Keratinocyte (primary cell): Measurements from ENCODE around the gene NDUFAF5. TPM values are rescaled to one million over a fixed set of nuclear protein-coding genes. Genes with fewer than 3 reads are reported as not detected.

Source experiments
- DNase-seq: peaks from one replicate; pipeline ENCODE4 v3.0.0-alpha.2; 2011; ENCODE audit warnings: low read depth, missing footprints, low spot score
- FAIRE-seq: peaks from 2 replicates; lab custom pipeline; 2011; peaks lifted over from hg19 to GRCh38; lab: Jason Lieb, UNC
- H2AFZ ChIP-seq: 2 replicates; pipeline ENCODE4 v1.6.0; 2012; ENCODE audit warnings: low read length, control low read depth, inconsistent platforms; ENCODE audit not compliant: control insufficient read depth
- H3K27ac ChIP-seq: 2 replicates; pipeline ENCODE4 v1.5.1; 2011; ENCODE audit warnings: low read length; ENCODE audit not compliant: control insufficient read depth, insufficient read depth
- H3K27me3 ChIP-seq: 3 replicates; pipeline ENCODE4 v1.6.0; 2011; ENCODE audit warnings: low read length; ENCODE audit not compliant: control insufficient read depth, insufficient read depth; ENCODE audit errors: extremely low read depth
- H3K36me3 ChIP-seq, 2 experiments: 2 replicates in 1 of 2; 3 replicates in 1 of 2; pipeline ENCODE4 v1.5.1; 2011; ENCODE audit warnings: low read length in 2 of 2, mild to moderate bottlenecking in 1 of 2; ENCODE audit not compliant: control insufficient read depth in 2 of 2, insufficient read depth in 2 of 2; ENCODE audit errors: extremely low read depth in 1 of 2
- H3K4me1 ChIP-seq: 3 replicates; pipeline ENCODE4 v1.5.1; 2011; ENCODE audit warnings: low read length; ENCODE audit not compliant: control insufficient read depth, insufficient read depth; ENCODE audit errors: extremely low read depth
- H3K4me2 ChIP-seq: 3 replicates; pipeline ENCODE4 v1.6.0; 2011; ENCODE audit warnings: low read depth, low read length; ENCODE audit not compliant: control insufficient read depth, insufficient read depth; ENCODE audit errors: extremely low read depth
- H3K4me3 ChIP-seq, 3 experiments: fragments of 200-600 bp in 1 of 3; sonication (generic) in 1 of 3; 2 replicates in 2 of 3; 3 replicates in 1 of 3; pipeline ENCODE4 v1.5.1; 2011 to 2016; ENCODE audit warnings: low read length in 3 of 3, mild to moderate bottlenecking in 3 of 3, control low read depth in 2 of 3, inconsistent platforms in 1 of 3, low read depth in 1 of 3, mixed read lengths in 1 of 3, mixed run types in 1 of 3, moderate library complexity in 1 of 3; ENCODE audit not compliant: control insufficient read depth in 2 of 3, insufficient read depth in 2 of 3; ENCODE audit errors: extremely low read depth in 1 of 3
- H3K79me2 ChIP-seq: 2 replicates; pipeline ENCODE4 v1.6.0; 2012; ENCODE audit warnings: low read length; ENCODE audit not compliant: control insufficient read depth, insufficient read depth
- H3K9ac ChIP-seq: 3 replicates; pipeline ENCODE4 v1.6.0; 2011; ENCODE audit warnings: low read length; ENCODE audit not compliant: control insufficient read depth, insufficient read depth; ENCODE audit errors: extremely low read depth
- H3K9me1 ChIP-seq: 3 replicates; pipeline ENCODE4 v1.6.0; 2011; ENCODE audit warnings: low read length; ENCODE audit not compliant: control insufficient read depth, insufficient read depth; ENCODE audit errors: extremely low read depth
- H3K9me3 ChIP-seq: 2 replicates; pipeline ENCODE4 v1.5.1; 2012; ENCODE audit warnings: low read depth, low read length; ENCODE audit not compliant: control insufficient read depth
- H4K20me1 ChIP-seq: 3 replicates; pipeline ENCODE4 v1.6.0; 2011; ENCODE audit warnings: low read length; ENCODE audit not compliant: control insufficient read depth, insufficient read depth; ENCODE audit errors: extremely low read depth
- EZH2 ChIP-seq: IDR thresholded peaks from one replicate; pipeline ENCODE4 v1.6.1; 2012; ENCODE audit warnings: inconsistent platforms, mild to moderate bottlenecking, low read length, moderate library complexity
- dilution Hi-C: fragments of 300-500 bp; cut with MboI; formaldehyde crosslinking; loops from one replicate; pipeline ENCODE4 v1.7.0; 2020; ENCODE audit warnings: low sequenced_read_pairs; ENCODE audit not compliant: extremely low pct_ligation_motif_present
- polyA plus RNA-seq, 5 experiments: library from polyadenylated mRNA; depleted of rRNA in 3 of 5; stranded (reverse) in 3 of 5; stranded (forward) in 1 of 5; unstranded in 1 of 5; fragments of >200 nt; gene quantifications; 1 replicate in 1 of 5; 2 replicates in 3 of 5; 3 replicates in 1 of 5; pipeline versions ENCODE4 v1.2.1 to v1.2.3, GENCODE V29; 2011 to 2012; ENCODE audit warnings: missing spikeins in 2 of 5, low read depth in 1 of 5, low replicate concordance in 1 of 5
- TF ChIP-seq, protein P1 (sequence below), 3 experiments: IDR thresholded peaks in 1 of 3; conservative IDR thresholded peaks in 1 of 3; optimal IDR thresholded peaks in 1 of 3; 2 replicates in 2 of 3; 3 replicates in 1 of 3; pipeline versions ENCODE3 to v1.5.1; 2011; ENCODE audit warnings: low read length in 3 of 3, mild to moderate bottlenecking in 3 of 3, moderate library complexity in 2 of 3, control low read depth in 1 of 3, inconsistent platforms in 1 of 3; ENCODE audit not compliant: insufficient read depth in 2 of 3; ENCODE audit errors: extremely low read depth in 1 of 3

Gene NDUFAF5
- polyA plus RNA-seq, 1 donor (not counting 4 experiments of a cell fraction or from before 2014, with no cell fraction given) = 26.4 TPM

DNA sequence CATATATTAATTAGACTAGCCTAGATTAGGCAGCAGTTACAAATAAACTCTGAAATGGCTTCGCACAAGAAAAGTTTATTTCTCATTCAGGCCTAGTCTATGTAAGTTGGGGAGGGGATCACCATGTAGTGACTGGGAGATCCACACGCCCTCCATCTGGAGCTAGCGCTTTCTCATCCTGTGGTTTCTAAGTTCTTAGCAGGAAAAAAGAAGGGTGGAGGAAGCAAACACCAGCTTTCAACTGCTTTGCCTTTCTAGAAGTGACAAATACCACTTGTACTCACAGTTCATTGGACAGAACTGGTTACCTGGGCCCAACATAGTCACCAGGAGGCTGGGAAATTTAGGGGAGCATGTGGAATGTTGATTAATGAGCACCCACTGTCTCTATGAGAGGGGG is 46.6 kb downstream of the NDUFAF5 start:
- Histone ChIP-seq H3K9me3 (no peaks in the 10 kb centered on the region), H3K79me2 (no peaks in the 10 kb centered on the region), H3K4me1 (no peaks in the 10 kb centered on the region), H2AFZ (no peak overlapping the region), H3K27me3 (no peaks in the 10 kb centered on the region), H3K4me3 (no peak overlapping the region), H3K4me2 (no peak overlapping the region), H3K9me1 (no peaks in the 10 kb centered on the region), H3K36me3 (no peaks in the 10 kb centered on the region), H4K20me1 (no peaks in the 10 kb centered on the region), H3K27ac (no peak overlapping the region), H3K9ac (no peak overlapping the region)
- no peak for TF ChIP-seq EZH2
- TF ChIP-seq, protein P1, sequence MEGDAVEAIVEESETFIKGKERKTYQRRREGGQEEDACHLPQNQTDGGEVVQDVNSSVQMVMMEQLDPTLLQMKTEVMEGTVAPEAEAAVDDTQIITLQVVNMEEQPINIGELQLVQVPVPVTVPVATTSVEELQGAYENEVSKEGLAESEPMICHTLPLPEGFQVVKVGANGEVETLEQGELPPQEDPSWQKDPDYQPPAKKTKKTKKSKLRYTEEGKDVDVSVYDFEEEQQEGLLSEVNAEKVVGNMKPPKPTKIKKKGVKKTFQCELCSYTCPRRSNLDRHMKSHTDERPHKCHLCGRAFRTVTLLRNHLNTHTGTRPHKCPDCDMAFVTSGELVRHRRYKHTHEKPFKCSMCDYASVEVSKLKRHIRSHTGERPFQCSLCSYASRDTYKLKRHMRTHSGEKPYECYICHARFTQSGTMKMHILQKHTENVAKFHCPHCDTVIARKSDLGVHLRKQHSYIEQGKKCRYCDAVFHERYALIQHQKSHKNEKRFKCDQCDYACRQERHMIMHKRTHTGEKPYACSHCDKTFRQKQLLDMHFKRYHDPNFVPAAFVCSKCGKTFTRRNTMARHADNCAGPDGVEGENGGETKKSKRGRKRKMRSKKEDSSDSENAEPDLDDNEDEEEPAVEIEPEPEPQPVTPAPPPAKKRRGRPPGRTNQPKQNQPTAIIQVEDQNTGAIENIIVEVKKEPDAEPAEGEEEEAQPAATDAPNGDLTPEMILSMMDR (optimal IDR thresholded peaks at IDR 0.05 in 1 of 3, IDR thresholded peaks at IDR 0.05 in 1 of 3, conservative IDR thresholded peaks at IDR 0.05 in 1 of 3; ENCODE audit: extremely low read depth in 1 of 3, insufficient read depth in 2 of 3, low read length in 3 of 3) = no peak
- dilution Hi-C loops = no loop called here
- DNase-seq = no peak
- FAIRE-seq = no peak

DNA sequence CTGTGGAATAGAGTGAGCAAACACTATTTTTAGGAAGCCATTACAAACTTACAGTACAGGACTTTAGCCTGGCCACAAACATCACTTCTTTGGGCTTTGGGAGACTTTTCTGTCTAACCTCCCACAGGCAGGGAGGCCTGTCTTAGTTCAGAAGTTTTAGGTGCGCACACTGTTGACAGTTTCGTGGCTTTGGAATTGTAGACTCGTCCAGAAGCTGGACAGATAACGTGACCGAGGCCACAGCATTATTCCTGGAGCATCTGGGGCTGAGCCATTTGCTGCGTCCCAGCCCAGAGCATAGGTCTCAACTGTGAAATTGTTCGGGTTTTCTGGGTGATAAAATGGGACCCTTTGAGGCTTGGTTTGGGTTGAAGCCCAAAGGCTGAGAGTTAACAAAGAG is 53.8 kb downstream of the NDUFAF5 start:
- dilution Hi-C loops = no loop called here
- Histone ChIP-seq H3K79me2 (no peaks in the 10 kb centered on the region), H3K4me1 (peaks cover 4% of the 10 kb centered on the region), H3K36me3 (no peaks in the 10 kb centered on the region), H3K9me3 (no peaks in the 10 kb centered on the region), H3K4me3 (no peak overlapping the region), H3K27me3 (peaks cover 3% of the 10 kb centered on the region), H3K4me2 (no peak overlapping the region), H3K27ac (no peak overlapping the region), H3K9ac (no peak overlapping the region), H3K9me1 (no peaks in the 10 kb centered on the region), H2AFZ (no peak overlapping the region), H4K20me1 (no peaks in the 10 kb centered on the region)
- no peak for TF ChIP-seq EZH2
- TF ChIP-seq, protein P1 (optimal IDR thresholded peaks at IDR 0.05 in 1 of 3, IDR thresholded peaks at IDR 0.05 in 1 of 3, conservative IDR thresholded peaks at IDR 0.05 in 1 of 3; ENCODE audit: extremely low read depth in 1 of 3, insufficient read depth in 2 of 3, low read length in 3 of 3) = no peak
- DNase-seq (no peak), FAIRE-seq (no peak)
